Measurements from ENCODE around the gene PHF21B.

PHF21B gene

GRCh38 chr22:44938886-44939285, 70.9 kb downstream of the PHF21B start:
- no peak for TF ChIP-seq CTCF (IDR thresholded peaks at IDR 0.05; ENCODE audit: unreplicated experiment in 3 of 3)
- Mint-ChIP-seq H3K4me3 (no peak overlapping the region), H3K27me3 (ENCODE audit: low read depth) (peaks cover 11% of the 10 kb centered on the region), H3K36me3 (ENCODE audit: low read depth) (no peaks in the 10 kb centered on the region), H3K4me1 (no peaks in the 10 kb centered on the region), H3K9me3 (no peaks in the 10 kb centered on the region), H3K27ac (no peak overlapping the region)

DNA sequence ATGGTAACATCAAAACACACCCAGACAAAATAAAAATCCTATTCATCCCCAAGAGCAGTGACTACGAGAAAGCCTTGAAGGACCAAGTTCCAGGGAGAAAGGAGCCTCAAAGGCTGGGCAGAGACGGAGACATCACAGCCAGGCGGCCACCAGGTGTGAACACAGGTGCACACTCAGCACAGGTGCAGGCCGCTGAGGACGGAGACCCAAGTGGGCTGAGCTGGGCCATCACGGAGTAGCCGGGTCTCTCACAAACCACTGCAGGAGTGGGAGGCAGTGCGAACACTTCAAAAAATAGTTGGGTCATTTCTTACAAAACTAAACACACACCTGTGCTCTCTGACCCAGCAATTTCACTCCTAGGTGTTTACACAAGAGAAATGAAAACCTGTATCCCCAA, 72.6 kb downstream of the PHF21B start:
- Mint-ChIP-seq H3K4me1 (no peaks in the 10 kb centered on the region), H3K9me3 (no peaks in the 10 kb centered on the region), H3K4me3 (no peak overlapping the region), H3K27me3 (ENCODE audit: low read depth) (peaks cover 11% of the 10 kb centered on the region), H3K36me3 (ENCODE audit: low read depth) (no peaks in the 10 kb centered on the region), H3K27ac (no peak overlapping the region)
- TF ChIP-seq CTCF (IDR thresholded peaks at IDR 0.05; ENCODE audit: unreplicated experiment in 3 of 3) = no peak

DNA sequence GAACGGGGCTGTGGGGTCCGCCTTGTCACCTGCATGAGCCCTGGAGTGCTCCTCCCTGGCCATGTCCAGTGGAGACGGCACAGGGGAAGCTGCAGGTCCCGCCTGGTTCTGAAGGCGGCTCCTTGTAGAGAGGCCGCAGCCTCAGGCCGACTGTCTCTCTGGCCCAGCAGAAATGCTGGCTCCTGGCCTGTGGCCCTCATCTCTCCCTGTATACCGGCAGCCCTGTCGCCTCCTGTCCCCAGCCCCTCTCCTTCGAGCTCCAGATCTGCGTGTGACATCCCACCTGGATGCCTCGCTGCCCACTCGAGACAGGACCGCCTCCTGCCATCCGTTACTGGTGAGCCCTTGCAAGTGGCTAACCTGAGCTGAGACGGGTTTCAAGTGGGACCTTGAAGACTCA, 73.6 kb downstream of the PHF21B start:
- no peak for TF ChIP-seq CTCF (IDR thresholded peaks at IDR 0.05; ENCODE audit: unreplicated experiment in 3 of 3)
- Mint-ChIP-seq H3K4me1 (peaks cover 5% of the 10 kb centered on the region), H3K27ac (no peak overlapping the region), H3K9me3 (no peaks in the 10 kb centered on the region), H3K27me3 (ENCODE audit: low read depth) (peaks cover 11% of the 10 kb centered on the region), H3K4me3 (no peak overlapping the region), H3K36me3 (ENCODE audit: low read depth) (peaks cover 4% of the 10 kb centered on the region)

- TF ChIP-seq CTCF (IDR thresholded peaks at IDR 0.05; ENCODE audit: unreplicated experiment in 3 of 3) = no peak
- H3K36me3 Mint-ChIP-seq (ENCODE audit: low read depth) = peaks cover 4% of the 10 kb centered on the region
- H3K9me3 Mint-ChIP-seq = no peaks in the 10 kb centered on the region
- H3K27ac Mint-ChIP-seq = no peak overlapping the region
- H3K27me3 Mint-ChIP-seq (ENCODE audit: low read depth) = peaks cover 11% of the 10 kb centered on the region
- H3K4me3 Mint-ChIP-seq = no peak overlapping the region
- peaks cover 5% of the 10 kb centered on the region for H3K4me1 Mint-ChIP-seq
Observed at GRCh38 chr22:44935724-44936123, 74.1 kb downstream of the PHF21B start.

- peaks cover 5% of the 10 kb centered on the region for H3K4me1 Mint-ChIP-seq
- H3K36me3 Mint-ChIP-seq (ENCODE audit: low read depth) = peaks cover 4% of the 10 kb centered on the region
- peaks cover 5% of the 10 kb centered on the region for H3K27me3 Mint-ChIP-seq (ENCODE audit: low read depth)
- TF ChIP-seq CTCF (IDR thresholded peaks at IDR 0.05; ENCODE audit: unreplicated experiment in 3 of 3) = no peak
- H3K9me3 Mint-ChIP-seq = no peaks in the 10 kb centered on the region
- H3K27ac Mint-ChIP-seq = no peak overlapping the region
- no peak overlapping the region for H3K4me3 Mint-ChIP-seq
Observed at GRCh38 chr22:44934454-44934735, 75.4 kb downstream of the PHF21B start.

DNA sequence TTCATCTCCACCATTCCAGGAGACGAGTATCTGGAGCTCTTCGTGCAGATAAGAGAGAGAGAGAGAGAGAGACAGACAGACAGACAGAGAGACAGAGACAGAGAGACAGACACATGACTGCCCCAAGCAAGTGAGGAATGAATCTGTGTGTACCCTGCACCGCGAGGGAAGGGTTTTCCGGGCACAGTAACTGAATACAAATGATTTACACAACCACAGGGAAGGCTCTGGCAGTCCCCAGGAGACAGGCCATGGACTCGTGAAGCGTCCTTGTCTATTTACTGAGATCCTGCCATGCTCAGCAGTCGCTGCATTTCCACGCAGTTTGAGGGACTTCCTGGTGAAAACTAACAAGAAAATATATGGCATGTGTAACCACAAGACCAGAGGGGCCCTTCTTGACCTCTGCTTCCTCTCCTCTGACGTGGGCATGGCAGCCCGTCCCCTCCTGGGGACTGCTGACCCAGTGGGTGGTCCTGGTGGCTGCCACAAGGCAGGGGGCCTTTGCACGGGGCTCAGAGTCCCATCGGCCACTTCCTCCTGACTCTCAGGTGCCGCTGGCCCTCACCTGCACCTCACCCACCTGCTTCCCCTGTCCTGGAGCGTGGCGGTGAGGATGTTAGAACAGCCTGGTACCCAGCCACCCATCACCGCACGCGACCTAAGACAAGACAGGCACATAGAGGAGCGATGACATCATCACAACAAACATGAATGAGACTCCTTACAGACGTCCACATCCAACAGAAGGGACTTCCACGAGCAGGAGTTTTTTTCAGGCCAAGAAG, 75.9 kb downstream of the PHF21B start:
- Mint-ChIP-seq H3K9me3 (no peaks in the 10 kb centered on the region), H3K4me1 (peaks cover 10% of the 10 kb centered on the region), H3K27me3 (ENCODE audit: low read depth) (peaks cover under 1% of the 10 kb centered on the region), H3K27ac (peak overlapping the region in 1 of 3 experiments; percentile 17), H3K36me3 (ENCODE audit: low read depth) (peaks cover 4% of the 10 kb centered on the region), H3K4me3 (no peak overlapping the region)
- TF ChIP-seq CTCF (IDR thresholded peaks at IDR 0.05; ENCODE audit: unreplicated experiment in 3 of 3) = no peak
